GM18909 (cell line): Measurements from ENCODE around the gene MYH11.

Source experiments
- ATAC-seq: cut with Tn5 transposase; IDR thresholded peaks from one replicate; pipeline ENCODE4 v1.9.1; 2021; ENCODE audit warnings: mild to moderate bottlenecking; ENCODE audit not compliant: unreplicated experiment, poor library complexity

Gene MYH11

DNA sequence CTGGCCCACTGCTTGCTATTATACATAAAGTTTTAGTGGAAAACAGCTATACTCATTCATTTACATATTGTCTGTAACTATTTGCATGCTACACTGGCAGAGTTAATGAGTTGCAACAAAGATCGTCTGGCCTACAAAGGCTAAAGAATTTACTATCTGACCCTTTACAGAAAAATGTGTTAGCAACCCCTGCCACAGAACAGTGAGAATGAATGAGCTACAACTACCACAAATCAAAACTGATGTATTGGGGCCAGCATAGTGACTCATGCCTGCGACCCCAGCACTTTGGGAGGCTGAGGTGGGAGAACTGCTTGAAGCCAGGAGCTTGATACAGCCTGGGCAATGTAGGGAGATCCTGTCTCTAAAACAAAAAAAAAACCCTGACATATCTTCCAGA lies 92.7 kb downstream of the MYH11 start:
- ATAC-seq: no peak

DNA sequence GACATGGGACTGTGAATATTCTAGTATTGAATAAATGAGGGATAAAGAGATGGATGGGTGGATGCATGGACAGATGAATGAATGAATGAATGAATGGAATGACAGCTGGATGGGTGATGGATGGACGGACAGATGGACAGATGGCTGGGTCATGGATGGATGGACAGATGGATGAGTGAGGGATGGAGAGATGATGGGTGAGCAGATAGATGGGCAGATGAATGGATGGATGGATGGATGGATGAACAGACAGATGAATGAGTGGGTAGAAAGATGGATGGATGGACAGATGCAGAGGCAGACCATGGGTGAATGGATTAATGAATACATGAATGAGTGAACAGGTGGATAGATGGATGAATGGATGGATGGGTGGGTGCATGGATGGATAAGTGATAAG lies 96.7 kb downstream of the MYH11 start:
- no peak for ATAC-seq

DNA sequence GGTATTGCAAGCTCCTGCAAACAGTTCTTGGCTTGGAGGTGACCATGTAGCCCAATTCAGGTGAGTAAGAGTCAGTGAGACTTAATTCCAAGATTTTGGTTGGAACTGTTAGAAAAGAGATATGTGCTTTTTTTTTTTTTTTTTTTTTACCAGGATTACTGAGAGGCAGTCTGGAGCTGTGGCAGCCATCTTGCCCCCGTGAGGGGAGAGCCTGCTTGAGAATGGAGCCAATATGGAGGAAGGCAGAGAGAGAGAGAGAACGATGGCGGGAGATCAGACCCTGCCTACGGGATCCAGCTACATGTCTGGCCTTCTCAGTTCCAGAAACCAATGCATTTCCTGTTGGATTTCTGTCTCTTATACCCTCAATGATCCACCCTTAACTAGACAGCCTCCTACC lies 97.8 kb downstream of the MYH11 start:
- ATAC-seq: no peak

DNA sequence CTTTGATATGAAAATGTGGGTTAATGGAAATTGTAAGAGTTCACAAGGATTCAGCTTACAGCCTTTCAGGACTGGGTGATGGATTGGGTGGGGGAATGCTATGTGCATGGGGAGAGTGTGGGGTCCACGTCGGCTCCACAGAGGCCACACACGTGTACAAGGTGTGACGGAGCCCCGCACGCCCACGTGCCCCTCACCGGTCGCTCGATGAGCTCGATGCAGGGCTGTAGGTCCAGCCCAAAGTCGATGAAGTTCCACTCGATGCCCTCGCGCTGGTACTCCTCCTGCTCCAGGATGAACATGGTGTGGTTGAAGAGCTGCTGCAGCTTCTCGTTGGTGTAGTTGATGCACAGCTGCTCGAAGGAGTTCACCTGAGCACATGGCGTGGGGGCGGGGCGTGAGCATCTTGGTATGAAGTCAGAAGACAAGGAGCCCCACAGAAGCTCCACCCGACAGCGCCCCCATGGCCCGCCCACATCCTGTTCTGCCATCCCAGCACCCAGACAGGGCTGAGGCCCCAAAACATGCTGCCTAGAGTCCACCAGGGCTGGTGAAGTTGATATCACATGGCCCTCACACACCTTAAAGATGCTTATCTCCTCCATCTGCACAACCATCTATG lies 99.1 kb downstream of the MYH11 start:
- ATAC-seq: no peak

DNA sequence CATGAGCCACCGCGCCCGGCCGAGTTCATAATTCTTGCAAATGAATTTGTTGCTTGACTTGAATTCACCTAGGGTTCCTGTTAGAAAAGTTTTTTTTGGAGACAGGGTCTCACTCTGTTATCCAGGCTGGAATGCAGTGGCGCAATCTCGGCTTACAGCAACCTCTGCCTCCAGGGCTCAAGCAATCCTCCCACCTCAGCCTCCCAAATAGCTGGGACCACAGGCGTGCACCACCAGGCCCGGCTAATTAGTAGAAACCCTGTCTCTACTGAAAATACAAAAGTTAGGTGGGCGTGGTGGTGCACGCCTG lies 99.8 kb downstream of the MYH11 start:
- ATAC-seq: no peak

DNA sequence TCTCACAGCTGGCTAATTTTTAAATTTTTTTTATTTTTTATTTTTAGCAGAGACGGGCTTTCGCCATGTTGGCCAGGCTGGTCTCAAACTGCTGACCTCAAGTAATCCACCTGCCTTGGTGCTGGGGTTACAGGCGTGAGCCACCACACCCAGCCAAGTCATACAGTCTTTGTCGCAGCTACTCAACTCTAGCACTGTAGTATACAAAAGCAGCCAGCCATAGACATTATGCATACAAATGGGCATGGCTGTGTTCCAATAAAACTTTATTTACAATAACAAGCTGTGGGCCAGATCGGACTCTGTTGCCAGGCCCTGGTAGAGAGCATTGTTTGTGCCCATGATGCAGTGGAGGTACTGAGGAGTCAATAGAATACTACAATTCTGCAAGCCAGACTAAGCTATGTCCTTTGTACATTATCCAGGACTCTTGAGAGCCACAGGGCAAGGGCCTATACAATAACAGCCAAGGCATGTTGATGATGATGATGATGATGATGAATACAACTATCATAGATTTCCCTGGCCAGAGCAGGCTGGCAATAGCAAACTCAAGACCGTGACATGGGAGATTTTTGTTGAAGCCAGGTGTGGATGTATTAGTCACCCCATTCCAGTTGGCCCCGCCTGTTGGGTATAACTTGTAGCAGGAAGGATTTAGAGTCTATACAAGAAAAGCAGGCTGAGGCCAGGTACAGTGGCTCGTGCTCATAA lies 101.8 kb downstream of the MYH11 start:
- no peak for ATAC-seq

DNA sequence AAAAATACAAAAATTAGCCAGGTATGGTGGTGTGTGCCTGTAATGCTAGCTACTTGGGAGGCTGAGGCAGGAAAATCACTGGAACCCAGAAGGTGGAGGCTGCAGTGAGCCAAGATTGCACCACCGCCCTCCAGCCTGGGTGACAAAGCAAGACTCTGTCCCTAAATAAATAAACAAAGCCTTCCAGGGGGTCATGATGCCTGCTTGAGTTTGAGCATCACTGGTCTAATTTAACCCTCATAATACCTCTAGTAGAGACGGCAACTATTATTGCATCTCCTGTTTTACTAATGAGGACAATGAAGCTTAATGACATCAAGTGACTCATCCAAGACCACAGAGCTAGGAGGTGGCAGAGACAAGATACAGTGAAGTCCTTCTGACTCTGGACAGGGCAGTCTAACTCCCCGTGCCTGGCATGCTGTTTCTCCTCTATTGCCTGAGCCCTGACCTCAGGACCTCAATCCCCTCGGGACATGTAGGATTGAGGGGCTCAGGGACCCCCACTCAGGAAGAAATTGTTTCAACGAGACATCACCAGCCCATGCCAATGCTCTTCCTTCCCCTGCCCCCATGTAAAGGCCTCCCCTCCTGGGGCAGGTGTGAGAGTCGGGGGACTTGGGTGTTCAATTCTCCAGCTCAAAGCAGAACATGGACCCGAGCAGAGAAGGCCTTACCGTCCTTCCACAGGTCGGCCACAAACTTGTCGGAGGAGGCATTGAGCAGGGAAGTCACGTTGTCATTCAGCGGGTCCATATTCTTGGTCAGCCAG lies 103.9 kb downstream of the MYH11 start:
- ATAC-seq: no peak

DNA sequence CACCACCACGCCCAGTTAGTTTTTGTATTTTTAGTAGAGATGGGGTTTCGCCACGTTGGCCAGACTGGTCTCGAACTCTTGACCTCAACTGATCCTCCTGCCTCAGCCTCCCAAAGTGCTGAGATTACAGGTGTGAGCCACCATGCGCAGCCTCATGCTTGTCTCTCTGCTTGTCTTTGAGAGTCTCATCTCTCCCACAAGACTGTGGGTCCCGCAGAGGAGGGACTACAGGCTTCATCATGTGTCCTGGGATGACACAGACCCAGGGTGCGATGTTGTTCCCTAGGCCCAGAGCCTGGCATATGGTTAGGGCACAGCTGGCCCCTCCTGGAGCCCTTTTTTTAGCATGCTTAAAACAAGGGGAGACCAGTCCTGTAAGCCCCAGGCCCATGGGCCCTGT lies 104.9 kb downstream of the MYH11 start:
- ATAC-seq: no peak

DNA sequence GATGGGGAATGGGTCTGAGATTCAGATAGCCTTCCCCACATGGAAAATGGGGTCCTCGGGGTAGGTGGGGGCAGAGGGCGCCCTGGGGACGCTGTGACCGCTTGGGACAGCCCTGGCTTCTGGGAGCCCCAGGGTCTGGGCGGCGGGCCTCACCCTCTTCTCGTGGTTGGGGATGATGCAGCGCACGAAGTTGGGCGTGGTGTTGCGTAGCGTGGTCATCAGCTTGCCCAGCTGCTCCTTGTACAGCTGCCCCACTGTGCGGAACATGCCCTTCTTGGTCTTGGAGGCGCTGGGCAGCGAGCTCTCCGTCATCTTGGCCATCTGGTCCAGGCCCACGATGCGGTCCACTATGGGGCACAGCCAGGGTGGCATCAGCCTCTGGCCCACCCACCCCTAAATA lies 106.8 kb downstream of the MYH11 start:
- no peak for ATAC-seq

DNA sequence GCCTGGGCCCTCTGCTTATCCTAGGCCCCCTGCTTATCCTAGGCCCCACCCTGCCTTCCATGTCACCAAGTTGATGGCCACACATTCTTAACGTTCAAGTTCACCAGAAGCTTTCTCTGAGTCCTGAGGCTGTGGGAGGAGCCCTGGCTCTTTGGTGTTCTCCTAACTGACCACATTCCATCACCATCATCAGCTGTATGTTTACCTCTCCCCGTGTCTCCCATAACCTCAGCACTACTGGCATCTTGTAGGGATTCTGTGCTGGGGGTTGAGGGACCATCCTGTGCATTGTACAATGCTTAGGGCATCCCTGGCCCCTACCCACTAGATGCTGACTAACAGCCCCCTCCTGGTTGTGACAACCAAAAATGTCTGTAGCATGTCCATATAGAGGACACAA lies 107.5 kb downstream of the MYH11 start:
- no peak for ATAC-seq

DNA sequence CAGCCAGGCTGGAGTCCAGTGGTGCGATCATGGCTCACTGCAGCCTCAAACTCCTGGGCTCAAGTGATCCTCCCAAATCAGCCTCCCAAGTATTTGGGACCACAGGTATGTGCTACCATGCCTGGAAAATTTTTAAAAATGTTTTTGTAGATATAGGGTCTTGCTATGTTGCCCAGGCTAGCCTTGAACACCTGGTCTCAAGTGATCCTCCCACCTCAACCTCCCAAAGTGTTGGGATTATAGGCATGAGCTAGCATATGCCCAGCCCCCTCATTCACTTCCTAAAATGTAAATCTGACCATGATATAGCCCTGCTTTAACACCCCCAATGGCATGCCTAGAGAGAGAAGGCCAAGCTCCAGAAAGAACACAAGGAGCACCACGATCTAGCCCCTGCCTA lies 108.2 kb downstream of the MYH11 start:
- ATAC-seq: no peak

DNA sequence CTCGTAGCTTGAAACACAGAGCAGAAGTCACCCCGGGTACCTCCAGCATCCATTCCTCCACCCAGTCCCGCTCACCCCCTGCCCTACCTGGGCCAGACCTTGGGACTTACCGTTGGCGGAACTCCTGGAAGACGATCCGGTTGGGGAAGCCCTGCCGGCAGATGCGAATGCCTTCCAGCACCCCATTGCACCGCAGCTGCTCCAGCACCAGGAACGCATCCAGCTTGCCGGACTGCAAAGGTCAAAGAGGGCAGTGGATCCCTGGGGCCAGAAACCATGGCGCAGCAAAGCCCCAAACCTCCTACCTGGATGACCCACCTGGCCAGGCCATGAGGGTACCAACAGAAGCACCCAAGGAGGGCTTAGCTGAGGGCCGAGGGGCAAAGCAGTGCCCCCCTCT lies 108.9 kb downstream of the MYH11 start:
- no peak for ATAC-seq

DNA sequence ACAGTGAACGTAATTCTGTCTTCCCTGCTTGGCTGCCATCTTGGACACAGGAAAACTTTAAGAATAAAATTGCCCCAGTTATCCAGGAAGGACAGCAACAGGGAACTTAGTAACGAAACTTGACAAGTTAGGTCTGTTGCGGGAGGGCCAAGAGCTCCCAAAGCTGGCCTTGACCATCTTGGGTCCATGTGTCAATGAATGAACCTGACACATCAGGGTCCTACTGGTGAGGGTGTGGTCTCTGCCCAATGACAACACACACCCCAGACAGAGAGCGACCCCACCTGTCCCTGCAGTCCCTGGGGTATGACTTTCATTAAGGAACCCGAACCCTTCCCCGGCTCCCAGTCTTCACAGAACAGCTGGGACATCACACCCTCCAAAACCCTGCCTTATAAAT lies 110.5 kb downstream of the MYH11 start:
- no peak for ATAC-seq

DNA sequence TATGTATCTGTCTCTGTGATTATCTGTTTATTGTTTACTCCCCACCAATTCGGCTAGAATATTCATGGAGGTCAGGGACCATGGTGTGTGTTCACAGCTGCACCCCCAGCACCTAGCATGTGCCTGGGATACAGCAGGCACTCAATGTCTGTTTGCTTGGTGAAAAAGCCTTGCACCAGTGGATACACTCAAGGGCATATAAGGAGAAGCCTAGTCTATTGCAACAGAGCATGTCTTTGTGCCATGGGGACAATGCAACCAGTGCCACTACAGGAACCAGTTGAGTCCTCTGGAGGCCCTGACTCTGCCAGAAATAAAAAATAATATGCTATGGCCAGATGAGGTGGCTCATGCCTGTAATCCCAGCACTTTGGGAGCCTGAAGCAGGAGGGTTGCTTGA lies 113.2 kb downstream of the MYH11 start:
- no peak for ATAC-seq

DNA sequence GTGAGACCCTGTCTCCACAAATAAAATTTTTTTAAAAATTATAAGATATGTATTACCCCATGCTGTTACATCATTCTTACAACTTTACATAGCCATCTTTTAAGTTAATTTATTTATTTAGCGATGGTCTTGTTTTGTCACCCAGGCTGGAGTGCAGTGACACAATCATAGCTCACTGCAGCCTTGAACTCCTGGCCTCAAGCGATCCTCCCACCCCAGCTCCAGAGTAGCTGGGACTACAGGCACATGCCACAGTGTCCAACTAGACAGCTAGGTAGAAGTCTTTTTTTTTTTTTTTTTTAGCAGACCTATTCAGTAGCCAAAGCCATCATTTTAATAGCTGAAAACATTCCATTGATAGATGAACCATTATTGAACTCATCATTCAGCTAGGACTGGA lies 114.1 kb downstream of the MYH11 start:
- ATAC-seq: no peak

DNA sequence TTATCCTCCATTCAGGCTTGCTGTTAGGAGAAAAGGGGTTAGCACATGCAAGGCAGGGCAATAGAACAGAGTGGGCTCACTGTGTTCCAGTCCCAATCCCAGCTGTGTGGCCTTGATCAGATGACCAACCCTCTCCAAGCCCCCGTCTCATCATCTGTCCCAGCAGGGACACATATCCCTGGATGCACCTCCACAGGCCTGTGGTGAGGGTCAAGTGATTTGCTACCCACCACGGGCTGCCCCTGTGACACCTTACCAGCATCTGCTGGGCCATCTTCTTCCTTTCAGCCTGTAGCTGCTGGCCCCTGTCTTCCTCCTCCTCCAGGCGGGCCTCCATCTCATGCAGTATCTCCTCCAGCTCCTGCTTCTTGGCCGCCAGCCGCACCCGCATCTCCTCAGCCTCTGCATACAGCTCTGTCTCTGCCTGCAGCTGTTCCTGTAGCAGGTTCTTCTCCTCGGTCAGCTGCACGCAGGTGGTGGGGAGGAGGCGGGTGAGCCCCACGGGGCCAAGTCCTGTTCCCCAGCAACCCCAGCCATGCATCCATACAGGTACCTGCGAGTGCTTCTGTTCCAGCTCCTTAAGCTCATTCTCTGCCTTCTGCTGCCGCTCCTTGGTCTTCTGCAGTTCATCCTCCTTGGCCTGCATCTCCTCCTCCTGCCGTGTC lies 115.5 kb downstream of the MYH11 start:
- no peak for ATAC-seq

DNA sequence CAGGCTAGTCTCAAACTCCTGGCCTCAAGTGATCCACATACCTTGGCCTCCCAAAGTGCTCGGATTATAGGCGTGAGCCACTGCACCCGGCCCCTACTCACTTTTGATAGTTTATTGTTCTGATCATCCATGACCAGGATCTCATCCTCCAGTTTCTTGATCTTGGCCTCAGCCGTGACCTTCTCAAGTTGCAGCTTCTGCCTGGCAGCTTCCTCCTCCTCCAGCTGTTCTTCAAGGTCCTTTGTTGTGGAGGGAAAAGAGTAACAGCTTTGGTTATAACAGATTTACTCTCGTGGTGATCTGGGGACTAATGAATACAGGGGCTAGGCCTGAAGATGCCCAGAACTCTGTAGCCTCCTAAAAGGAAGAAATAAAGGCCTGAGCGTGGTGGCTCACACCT lies 116.9 kb downstream of the MYH11 start:
- ATAC-seq: no peak

DNA sequence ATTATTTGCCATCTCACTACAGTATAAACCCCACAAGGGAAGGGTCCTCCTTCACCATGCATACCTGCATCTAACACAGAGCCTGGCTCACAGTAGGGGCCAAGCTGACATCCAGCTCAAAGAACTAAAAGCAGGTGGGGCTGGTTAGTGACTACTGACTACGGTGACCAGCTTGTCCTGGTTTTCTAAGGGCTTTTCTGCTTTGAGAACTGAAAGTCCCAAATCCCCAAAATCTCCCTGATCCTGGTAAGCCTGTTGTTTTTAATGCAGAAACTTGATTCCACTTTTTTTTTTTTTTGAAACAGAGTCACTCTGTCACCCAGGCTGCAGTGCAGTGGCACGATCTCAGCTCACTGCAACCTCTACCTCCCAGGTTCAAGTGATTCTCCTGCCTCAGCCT lies 117.4 kb downstream of the MYH11 start:
- no peak for ATAC-seq

DNA sequence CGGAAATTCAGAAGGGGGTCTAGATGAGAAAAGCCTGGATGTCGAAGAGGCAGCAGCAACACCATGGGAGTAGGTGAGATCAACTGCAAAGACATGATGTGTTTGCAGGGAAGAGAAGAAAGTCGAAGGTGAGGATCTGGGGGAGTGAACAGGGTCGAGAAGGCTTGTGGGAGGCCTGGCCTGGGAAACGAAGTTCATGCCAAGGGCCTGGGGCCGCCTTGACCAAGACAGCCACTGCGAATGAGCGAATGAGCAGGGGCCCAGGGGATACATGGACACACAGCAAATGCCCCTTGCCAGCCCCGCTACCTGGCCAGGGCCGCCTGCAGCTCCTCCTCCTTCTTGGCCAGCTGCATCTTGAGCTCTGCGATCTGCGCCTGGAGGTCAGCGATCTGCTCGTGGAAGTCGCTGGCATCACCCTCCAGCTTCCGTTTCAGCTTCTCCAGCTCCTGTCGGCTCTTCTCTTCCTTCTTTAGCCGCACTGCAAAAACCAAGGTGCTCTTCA lies 119.6 kb downstream of the MYH11 start:
- no peak for ATAC-seq

DNA sequence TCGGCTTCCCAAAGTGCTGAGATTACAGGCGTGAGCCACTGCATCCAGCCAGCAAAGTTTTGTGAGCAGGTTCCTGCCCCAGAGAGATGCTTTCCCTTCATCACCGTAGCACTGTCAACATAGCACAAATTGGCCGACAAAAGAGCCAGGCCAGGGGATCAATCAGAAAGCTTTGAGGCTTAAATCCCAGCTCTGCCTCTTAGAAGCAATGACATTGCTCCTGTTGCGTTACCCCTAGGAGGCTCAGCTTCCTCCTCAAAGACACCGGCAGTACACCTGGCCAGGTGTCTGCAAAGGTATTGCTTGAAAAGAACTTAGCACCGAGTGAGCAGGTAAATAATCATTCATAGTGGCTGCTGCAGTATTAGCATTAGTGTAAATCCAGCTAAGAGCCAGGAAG lies 120.3 kb downstream of the MYH11 start:
- ATAC-seq: no peak

DNA sequence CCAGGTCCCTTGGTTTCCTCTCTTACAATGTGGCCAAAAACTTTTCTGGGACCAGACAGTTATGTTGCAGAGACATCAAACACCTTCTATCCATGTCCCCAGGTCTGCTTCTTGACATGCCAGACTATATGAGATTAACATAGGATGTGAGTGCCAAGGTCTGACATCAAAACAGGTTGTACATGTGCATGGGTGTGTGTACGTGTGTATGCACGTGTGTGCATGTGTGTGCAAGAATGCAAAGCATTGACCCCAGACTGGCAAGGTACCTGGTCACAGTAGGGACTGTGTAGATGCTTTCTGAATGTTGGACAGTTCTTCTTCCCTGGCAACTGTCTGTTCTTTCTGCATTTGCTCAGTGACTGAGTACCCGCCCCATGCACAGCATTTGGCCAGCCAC lies 121.2 kb downstream of the MYH11 start:
- ATAC-seq: no peak
